Mesenchymal stem cell (in vitro differentiated cells and primary cell): Measurements from ENCODE around the gene FAAP100.

Source experiments
- DNase-seq: peaks from one replicate; pipeline ENCODE4 v3.0.0-alpha.2; 2013
- H2AFZ ChIP-seq: one replicate; pipeline ENCODE4 v1.6.1; 2013; ENCODE audit warnings: low read depth, mild to moderate bottlenecking, control low read depth, inconsistent platforms, low read length, moderate library complexity
- H2AK5ac ChIP-seq: 2 replicates; pipeline ENCODE4 v1.6.1; 2013; ENCODE audit warnings: low read length, moderate library complexity, mild to moderate bottlenecking, inconsistent platforms; ENCODE audit not compliant: severe bottlenecking
- H2BK120ac ChIP-seq: one replicate; pipeline ENCODE4 v1.6.1; 2013; ENCODE audit warnings: low read depth, mild to moderate bottlenecking, inconsistent platforms, low read length, moderate library complexity
- H2BK12ac ChIP-seq, 2 experiments: one replicate each; pipeline ENCODE4 v1.6.1; 2013; ENCODE audit warnings: inconsistent platforms in 2 of 2, low read length in 2 of 2, mild to moderate bottlenecking in 2 of 2, moderate library complexity in 2 of 2, control low read depth in 1 of 2
- H2BK15ac ChIP-seq: one replicate; pipeline ENCODE4 v1.6.1; 2013; ENCODE audit warnings: mild to moderate bottlenecking, low read depth, inconsistent platforms; ENCODE audit not compliant: poor library complexity, severe bottlenecking
- H2BK5ac ChIP-seq: 2 replicates; pipeline ENCODE4 v1.6.1; 2013; ENCODE audit warnings: low read depth, mild to moderate bottlenecking, low read length, control low read depth, inconsistent platforms; ENCODE audit not compliant: poor library complexity, severe bottlenecking
- H3K14ac ChIP-seq, 2 experiments: one replicate each; pipeline ENCODE4 v1.6.1; 2013; ENCODE audit warnings: inconsistent platforms in 2 of 2, low read length in 2 of 2, control low read depth in 1 of 2, mild to moderate bottlenecking in 1 of 2, moderate library complexity in 1 of 2
- H3K18ac ChIP-seq, 2 experiments: one replicate each; pipeline ENCODE4 v1.6.1; 2013; ENCODE audit warnings: inconsistent platforms in 2 of 2, low read length in 2 of 2, control low read depth in 1 of 2, low read depth in 1 of 2, mild to moderate bottlenecking in 1 of 2
- H3K23ac ChIP-seq, 2 experiments: one replicate each; pipeline ENCODE4 v1.6.1; 2013; ENCODE audit warnings: inconsistent platforms in 2 of 2, low read length in 2 of 2, mild to moderate bottlenecking in 2 of 2, moderate library complexity in 2 of 2, control low read depth in 1 of 2
- H3K27ac ChIP-seq: 2 replicates; pipeline ENCODE4 v1.5.1; 2013; ENCODE audit warnings: mild to moderate bottlenecking, moderate library complexity, low read length, control low read depth, inconsistent platforms; ENCODE audit not compliant: poor library complexity, severe bottlenecking
- H3K27me3 ChIP-seq, 2 experiments: 2 replicates each; pipeline versions ENCODE4 v1.6.1 to v1.7.0; 2013; ENCODE audit warnings: low read length in 2 of 2, mild to moderate bottlenecking in 2 of 2, moderate library complexity in 2 of 2, control low read depth in 1 of 2, inconsistent platforms in 1 of 2; ENCODE audit not compliant: control insufficient read depth in 1 of 2, insufficient read depth in 1 of 2
- H3K36me3 ChIP-seq, 2 experiments: 2 replicates each; pipeline versions ENCODE4 v1.6.1 to v1.7.0; 2013; ENCODE audit warnings: low read length in 2 of 2, control low read depth in 1 of 2, inconsistent platforms in 1 of 2, low read depth in 1 of 2, mild to moderate bottlenecking in 1 of 2; ENCODE audit not compliant: insufficient read depth in 2 of 2, control insufficient read depth in 1 of 2
- H3K4ac ChIP-seq, 2 experiments: one replicate each; pipeline ENCODE4 v1.6.1; 2013; ENCODE audit warnings: inconsistent platforms in 2 of 2, low read length in 2 of 2, mild to moderate bottlenecking in 2 of 2, moderate library complexity in 2 of 2, control low read depth in 1 of 2, low read depth in 1 of 2
- H3K4me1 ChIP-seq: 2 replicates; pipeline ENCODE4 v1.6.1; 2013; ENCODE audit warnings: low read depth, low read length, control low read depth; ENCODE audit not compliant: control insufficient read depth, insufficient read depth
- H3K4me2 ChIP-seq: 2 replicates; pipeline ENCODE4 v1.6.1; 2013; ENCODE audit warnings: low read length, mild to moderate bottlenecking, inconsistent platforms; ENCODE audit not compliant: poor library complexity, severe bottlenecking
- H3K4me3 ChIP-seq, 2 experiments: 2 replicates each; pipeline versions ENCODE4 v1.5.1 to v1.7.0; 2013; ENCODE audit warnings: low read length in 2 of 2, mild to moderate bottlenecking in 2 of 2, control low read depth in 1 of 2, low read depth in 1 of 2; ENCODE audit not compliant: insufficient read depth in 1 of 2
- H3K79me1 ChIP-seq: replicated peaks from 2 replicates; pipeline ENCODE4 v1.6.1; 2013; ENCODE audit warnings: mild to moderate bottlenecking, control low read depth, low read length, inconsistent platforms; ENCODE audit not compliant: poor library complexity, severe bottlenecking
- H3K9ac ChIP-seq: 2 replicates; pipeline ENCODE4 v1.7.0; 2013; ENCODE audit warnings: mild to moderate bottlenecking, low read length, moderate library complexity
- H3K9me3 ChIP-seq: 2 replicates; pipeline ENCODE4 v1.7.0; 2013; ENCODE audit warnings: mild to moderate bottlenecking, low read length; ENCODE audit not compliant: control insufficient read depth
- H4K8ac ChIP-seq: one replicate; pipeline ENCODE4 v1.6.1; 2013; ENCODE audit warnings: inconsistent platforms, mild to moderate bottlenecking, low read length, moderate library complexity
- H4K91ac ChIP-seq: one replicate; pipeline ENCODE4 v1.6.1; 2013; ENCODE audit warnings: mild to moderate bottlenecking, low read length, inconsistent platforms
- WGBS: methylation state at CpG from one replicate; pipeline ENCODE4 v1.1.7; 2013; ENCODE audit warnings: mixed read lengths; 5-methylcytosine and 5-hydroxymethylcytosine counted together

FAAP100 gene

DNA sequence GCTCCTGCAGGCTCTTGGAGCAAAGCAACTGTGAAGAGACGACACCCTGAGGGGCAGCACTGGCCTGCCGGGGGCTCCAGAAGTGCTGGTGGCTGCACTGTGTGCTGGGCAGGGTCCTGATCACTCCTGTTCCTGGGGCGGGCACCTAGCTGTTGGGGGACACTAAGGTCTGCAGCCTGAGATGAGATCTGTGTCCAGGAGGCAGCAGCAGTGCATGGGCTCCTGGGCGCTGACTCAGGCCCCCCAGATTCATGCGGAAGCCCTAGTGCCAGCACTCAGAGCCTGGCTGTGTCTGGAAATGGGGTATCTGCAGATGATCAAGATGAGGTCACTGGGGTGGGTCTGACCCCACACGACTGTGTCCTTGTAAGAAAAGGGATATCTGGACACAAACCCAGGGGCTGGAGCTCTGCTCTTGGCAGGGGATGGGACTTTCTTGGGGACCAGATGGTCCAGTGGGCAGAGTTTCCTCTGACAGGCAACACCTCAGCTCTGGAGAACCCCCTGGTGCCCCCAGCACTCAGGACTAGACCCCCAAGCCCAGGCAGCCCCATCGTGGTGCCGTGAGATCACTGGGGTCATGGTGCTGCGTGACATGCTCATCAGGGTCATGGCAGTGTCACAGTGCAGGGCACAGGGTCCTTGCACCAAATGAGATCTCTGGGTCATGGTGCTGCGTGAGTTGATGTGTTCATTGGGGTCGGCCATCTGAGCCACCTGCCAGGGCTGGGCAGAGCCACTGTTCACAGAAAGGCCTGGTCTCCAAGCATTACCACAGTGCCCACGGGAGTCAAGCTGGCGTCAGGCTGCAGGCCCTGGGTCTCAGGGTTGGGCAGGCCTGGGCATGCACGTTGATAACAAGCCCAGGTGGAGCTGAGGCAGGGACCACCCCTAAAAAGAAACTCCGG is 9.5 kb downstream of the FAAP100 start:
- Histone ChIP-seq H3K36me3 (peaks cover 85 to 96% of the 10 kb centered on the region in 2 experiments), H3K4me2 (no peak overlapping the region), H2AFZ (no peak overlapping the region), H4K91ac (no peak overlapping the region), H3K4me3 (no peak overlapping the region), H3K14ac (no peak overlapping the region), H2BK120ac (no peak overlapping the region), H3K27ac (no peak overlapping the region), H4K8ac (no peak overlapping the region), H3K4ac (no peak overlapping the region), H3K9ac (no peak overlapping the region), H2BK5ac (no peak overlapping the region), H3K27me3 (peaks cover 0 to 3% of the 10 kb centered on the region in 2 experiments), H3K9me3 (no peaks in the 10 kb centered on the region), H2AK5ac (no peak overlapping the region), H3K23ac (no peak overlapping the region), H3K4me1 (peaks cover 8% of the 10 kb centered on the region), H3K18ac (no peak overlapping the region), H2BK12ac (no peak overlapping the region), H2BK15ac (no peak overlapping the region), H3K79me1 (peaks cover 16% of the 10 kb centered on the region)
- no peak for DNase-seq
- WGBS, result 96% methylated on average over 15 of the region's 15 CpGs

DNA sequence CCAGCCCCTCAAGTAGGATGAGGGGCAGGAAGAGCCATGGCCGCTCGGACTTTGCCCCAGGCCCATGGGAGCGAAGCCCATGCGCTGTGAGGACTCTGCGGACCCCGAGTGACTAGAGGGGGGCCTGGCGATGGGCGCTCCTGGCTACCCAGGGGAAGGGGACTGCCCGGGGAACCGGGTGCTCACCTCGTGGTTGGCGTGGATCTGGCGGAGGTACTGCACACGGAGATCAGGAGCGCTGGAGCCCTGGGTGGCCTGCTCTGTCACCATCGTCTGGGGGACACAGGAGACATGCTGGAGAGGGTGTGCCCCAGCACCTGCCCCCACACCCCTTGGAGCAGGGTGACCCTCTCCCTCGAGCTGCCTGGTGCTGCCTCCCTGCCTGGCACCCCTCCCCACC is 11.0 kb downstream of the FAAP100 start:
- Histone ChIP-seq H3K79me1 (peaks cover 9% of the 10 kb centered on the region), H3K4me3 (no peak overlapping the region), H3K4me2 (no peak overlapping the region), H4K8ac (no peak overlapping the region), H3K14ac (no peak overlapping the region), H3K9ac (no peak overlapping the region), H2BK15ac (no peak overlapping the region), H3K23ac (no peak overlapping the region), H3K4ac (no peak overlapping the region), H3K36me3 (peaks cover 70 to 80% of the 10 kb centered on the region in 2 experiments), H2AK5ac (no peak overlapping the region), H3K9me3 (no peaks in the 10 kb centered on the region), H3K4me1 (peaks cover 20% of the 10 kb centered on the region), H3K18ac (no peak overlapping the region), H3K27me3 (peaks cover 12 to 17% of the 10 kb centered on the region in 2 experiments), H2BK5ac (no peak overlapping the region), H2BK120ac (no peak overlapping the region), H4K91ac (no peak overlapping the region), H2BK12ac (no peak overlapping the region), H2AFZ (no peak overlapping the region), H3K27ac (no peak overlapping the region)
- 97% methylated on average over 16 of the region's 17 CpGs for WGBS
- no peak for DNase-seq

DNA sequence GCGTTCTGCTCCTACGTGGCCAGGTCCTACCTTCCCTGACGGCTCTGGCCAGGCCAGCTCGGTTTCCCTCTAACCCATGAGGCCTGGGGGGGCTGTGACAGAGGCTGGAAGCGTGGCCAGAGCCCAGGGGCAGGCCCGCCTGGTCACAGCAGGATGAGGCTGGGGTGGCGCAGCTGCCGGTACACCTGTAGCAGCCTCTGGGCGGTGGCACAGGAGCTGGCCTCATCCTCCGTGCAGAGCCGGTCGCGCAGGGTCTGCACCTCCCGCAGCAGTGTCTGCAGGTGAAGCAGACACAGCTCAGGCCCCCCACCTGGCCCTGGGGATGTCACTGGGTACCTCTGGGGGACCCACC is 11.5 kb downstream of the FAAP100 start:
- Histone ChIP-seq H3K4me3 (no peak overlapping the region), H2AFZ (no peak overlapping the region), H2BK12ac (no peak overlapping the region), H3K4ac (no peak overlapping the region), H2BK15ac (no peak overlapping the region), H2BK5ac (no peak overlapping the region), H3K14ac (no peak overlapping the region), H3K27ac (no peak overlapping the region), H4K91ac (no peak overlapping the region), H3K18ac (no peak overlapping the region), H3K4me2 (no peak overlapping the region), H3K23ac (no peak overlapping the region), H3K4me1 (peaks cover 20% of the 10 kb centered on the region), H3K27me3 (peaks cover 16 to 22% of the 10 kb centered on the region in 2 experiments), H3K79me1 (peaks cover 5% of the 10 kb centered on the region), H2BK120ac (no peak overlapping the region), H2AK5ac (no peak overlapping the region), H3K9ac (no peak overlapping the region), H4K8ac (no peak overlapping the region), H3K9me3 (no peaks in the 10 kb centered on the region), H3K36me3 (peaks cover 65 to 75% of the 10 kb centered on the region in 2 experiments)
- DNase-seq, result no peak
- WGBS, result 97% methylated on average over 14 of the region's 14 CpGs

DNA sequence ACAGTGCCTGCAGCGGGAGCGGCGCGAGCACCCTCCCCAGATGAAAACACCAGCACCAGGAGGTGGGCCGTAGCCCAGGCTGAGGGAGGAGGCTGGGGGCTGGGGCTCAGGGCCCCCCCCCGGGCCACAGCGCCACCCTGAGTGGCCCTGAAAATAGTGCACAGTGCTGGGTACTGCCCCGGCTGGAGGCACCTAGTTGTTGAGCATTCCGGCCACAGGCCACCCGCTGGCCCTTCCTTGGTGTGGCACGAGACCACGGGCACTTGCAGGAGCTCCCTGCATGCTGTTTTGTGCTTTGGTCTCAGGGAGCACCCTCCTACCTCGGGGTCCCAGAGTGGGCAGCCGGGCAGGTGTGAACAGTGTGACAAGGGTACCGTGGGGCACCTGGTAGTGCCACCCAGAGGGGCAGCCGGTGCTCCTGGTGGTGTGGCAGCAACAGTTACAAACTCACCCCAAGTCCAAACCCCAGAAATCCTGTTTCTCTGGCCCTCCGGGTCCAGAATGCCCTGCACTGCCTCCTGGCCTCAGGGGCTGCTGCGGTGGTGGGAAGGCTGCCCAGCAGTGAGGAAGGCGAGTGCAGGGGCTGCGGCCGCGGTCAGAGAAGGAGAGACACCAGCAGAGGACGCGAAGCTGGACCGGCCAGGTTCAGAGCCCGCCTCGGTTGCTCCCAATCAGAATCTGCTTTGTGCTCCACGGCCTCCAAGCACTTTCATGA is 12.0 kb downstream of the FAAP100 start:
- no peak overlapping the region for H2AK5ac ChIP-seq
- H3K4me3 ChIP-seq, result no peak overlapping the region
- no peaks in the 10 kb centered on the region for H3K79me1 ChIP-seq
- DNase-seq, result no peak
- H3K9ac ChIP-seq, result no peak overlapping the region
- no peak overlapping the region for H4K8ac ChIP-seq
- no peak overlapping the region for H3K27ac ChIP-seq
- H3K4ac ChIP-seq, result no peak overlapping the region
- H3K4me1 ChIP-seq, result peaks cover 20% of the 10 kb centered on the region
- no peak overlapping the region for H4K91ac ChIP-seq
- H3K27me3 ChIP-seq, result peaks cover 17 to 22% of the 10 kb centered on the region in 2 experiments
- H3K14ac ChIP-seq, result no peak overlapping the region
- H3K23ac ChIP-seq, result no peak overlapping the region
- H3K18ac ChIP-seq, result no peak overlapping the region
- peaks cover 60 to 70% of the 10 kb centered on the region in 2 experiments for H3K36me3 ChIP-seq
- H2BK12ac ChIP-seq, result no peak overlapping the region
- 91% methylated on average over 28 of the region's 28 CpGs for WGBS
- no peak overlapping the region for H2BK15ac ChIP-seq
- H2BK5ac ChIP-seq, result no peak overlapping the region
- no peak overlapping the region for H2BK120ac ChIP-seq
- H3K9me3 ChIP-seq, result no peaks in the 10 kb centered on the region
- H2AFZ ChIP-seq, result no peak overlapping the region
- H3K4me2 ChIP-seq, result no peak overlapping the region
